Skin of body (tissue), 2 donors: ENCODE data around the gene AAGAB. TPM values are rescaled to one million over a fixed set of nuclear protein-coding genes. Genes with fewer than 3 reads are reported as not detected.
A peak's percentile ranks its signal among the peaks of the same experiment; 100 is the strongest.

ENCODE experiments used
- DNase-seq: peaks from one replicate; lab custom pipeline; 2025; lab: John Stamatoyannopoulos, UW
- total RNA-seq: library from RNA; depleted of rRNA; stranded (reverse); fragments of >200 nt; gene quantifications from one replicate; pipeline ENCODE4 v1.2.3, GENCODE V29; 2014

Gene AAGAB
- total RNA-seq, 1 donor from 2014 or later, result 19.4 TPM

DNA sequence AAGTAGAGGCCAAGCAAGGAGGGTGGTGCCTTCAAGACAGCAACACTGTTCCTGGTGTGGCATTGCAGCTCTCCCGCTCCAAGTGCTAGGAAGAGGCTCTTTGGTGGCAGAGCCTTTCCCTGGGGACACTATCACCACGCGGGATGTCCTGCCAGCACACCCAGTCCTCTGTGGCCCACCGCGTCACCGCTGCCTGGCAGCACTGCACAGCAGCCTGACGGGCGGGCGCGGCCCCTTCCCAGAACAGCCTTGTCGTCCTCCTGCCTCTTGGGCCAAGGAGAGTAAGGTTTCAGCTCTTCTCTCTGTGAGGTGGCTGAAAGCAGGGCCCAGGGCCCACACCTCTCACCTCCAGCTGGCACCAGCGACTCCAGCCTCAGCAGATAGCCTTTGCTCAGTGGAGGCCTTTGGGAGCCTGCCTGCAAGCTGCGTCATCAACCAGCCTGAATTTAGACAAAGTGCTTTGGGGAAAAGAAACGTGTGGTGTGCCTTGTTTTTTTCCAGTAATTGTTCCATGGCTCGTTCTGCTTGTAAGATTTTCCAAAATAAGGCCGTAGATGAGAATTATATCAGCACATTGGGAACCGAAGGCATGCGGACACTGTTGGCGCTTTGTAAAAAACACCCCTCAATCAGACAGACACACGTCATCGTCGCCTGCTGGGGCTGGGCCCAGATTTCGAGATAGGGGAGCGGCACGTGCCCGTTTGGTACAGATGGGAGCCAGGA is 65.0 kb downstream of the AAGAB start:
- peak; percentile 94 for DNase-seq

DNA sequence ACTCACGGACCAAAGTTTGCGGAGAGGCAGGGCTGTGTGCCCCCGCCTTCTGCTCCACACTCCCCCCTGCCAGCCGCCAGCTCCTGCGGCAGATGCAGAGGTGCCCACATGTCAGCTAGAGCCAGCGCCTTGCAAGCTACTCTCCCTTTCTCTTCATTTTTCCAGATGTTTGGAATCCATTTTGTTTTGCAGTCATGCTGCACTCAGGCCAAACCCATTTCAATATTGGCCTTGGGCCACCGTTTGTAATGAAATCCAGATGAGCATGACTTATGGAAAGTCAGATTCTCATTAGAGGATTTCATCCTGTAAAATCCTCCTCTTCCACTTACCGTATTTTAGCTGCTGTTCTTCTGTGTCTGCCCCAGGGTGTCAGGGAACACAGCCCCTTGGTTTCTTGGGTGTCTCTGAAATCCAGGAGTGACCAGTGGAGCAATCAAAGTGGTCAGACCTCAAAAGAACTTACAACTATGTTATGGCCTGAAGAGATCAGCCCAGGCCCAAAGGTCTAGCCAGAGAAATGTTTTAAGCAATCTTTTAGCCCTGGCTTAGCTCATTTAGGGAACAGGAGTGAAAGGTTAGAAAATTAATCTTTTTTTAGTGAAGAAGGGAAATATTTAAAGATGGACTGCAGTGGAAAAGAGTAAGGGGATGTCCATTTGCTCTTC is 65.8 kb downstream of the AAGAB start:
- DNase-seq, result peak; percentile 96

GRCh38 chr15:67187351-67187854 is 67.1 kb downstream of the AAGAB start:
- no peak for DNase-seq

DNA sequence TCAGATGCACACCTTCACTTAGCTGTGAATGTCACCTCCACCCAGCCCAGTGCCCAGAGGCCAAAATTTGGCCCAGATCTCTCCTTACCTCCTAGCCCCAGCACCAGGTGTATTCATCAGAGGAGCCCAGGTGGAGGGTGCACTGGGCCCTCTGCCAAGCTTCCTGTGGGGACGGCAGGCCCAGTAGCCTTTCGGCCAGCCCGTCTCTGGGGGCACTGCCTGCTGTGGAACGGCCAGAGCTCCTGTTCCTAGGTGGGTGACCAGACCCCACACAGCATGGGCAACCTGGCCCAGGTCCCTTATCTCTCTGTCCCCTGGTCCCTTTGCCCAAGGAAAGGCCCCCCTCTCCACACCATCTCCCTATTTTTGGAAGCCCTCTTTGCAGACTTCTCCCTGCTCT is 67.8 kb downstream of the AAGAB start:
- no peak for DNase-seq

GRCh38 chr15:67186226-67186649 is 68.2 kb downstream of the AAGAB start:
- DNase-seq, result no peak

DNA sequence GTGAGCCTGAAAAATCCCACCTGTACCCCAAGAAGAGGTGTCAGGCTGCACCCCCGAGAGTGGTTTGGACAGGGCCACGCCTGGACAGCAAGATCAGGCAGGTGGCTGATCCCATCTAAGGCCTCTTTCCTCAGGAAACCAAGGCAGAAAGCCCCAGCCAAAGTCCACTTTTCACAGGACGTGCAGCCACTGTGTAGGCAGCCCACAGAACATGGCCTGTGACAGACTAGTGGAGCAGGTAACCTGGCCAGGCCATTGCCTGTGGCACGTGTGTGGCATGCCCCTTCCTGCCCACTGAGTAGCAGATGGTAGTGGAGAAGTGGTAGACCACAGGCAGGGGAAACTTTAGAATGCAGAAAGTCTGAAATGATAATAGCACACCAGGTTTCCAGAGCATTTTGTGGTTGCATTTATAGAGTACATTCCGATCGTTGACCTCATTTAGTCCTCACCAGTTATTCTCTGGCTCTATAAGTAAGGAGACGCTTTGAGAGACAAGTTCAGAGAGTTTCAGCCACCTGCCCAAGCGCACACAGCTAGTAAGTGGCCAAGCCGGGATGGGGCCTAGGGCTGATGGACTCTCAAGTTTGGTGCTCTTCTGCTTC is 68.7 kb downstream of the AAGAB start:
- DNase-seq, result no peak

- DNase-seq, result no peak
Observed at GRCh38 chr15:67185051-67185450, 69.4 kb downstream of the AAGAB start.

- no peak for DNase-seq
Observed at GRCh38 chr15:67184208-67184925, 70.1 kb downstream of the AAGAB start.

GRCh38 chr15:67183443-67184169 is 70.9 kb downstream of the AAGAB start:
- peak; percentile 54 for DNase-seq

DNA sequence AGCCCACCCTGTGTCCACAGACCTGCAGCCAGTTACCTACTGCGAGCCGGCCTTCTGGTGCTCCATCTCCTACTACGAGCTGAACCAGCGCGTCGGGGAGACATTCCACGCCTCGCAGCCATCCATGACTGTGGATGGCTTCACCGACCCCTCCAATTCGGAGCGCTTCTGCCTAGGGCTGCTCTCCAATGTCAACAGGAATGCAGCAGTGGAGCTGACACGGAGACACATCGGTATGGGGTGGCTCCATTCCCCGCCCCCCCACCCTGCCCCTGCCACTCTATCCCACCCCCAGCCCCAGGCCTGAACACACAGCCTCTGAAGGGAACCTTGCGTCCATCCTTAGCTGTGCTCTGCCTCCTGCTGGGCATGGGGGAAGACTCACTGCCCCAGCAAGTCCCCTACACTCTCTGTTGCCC is 73.2 kb downstream of the AAGAB start:
- no peak for DNase-seq

GRCh38 chr15:67180514-67181191 is 73.8 kb downstream of the AAGAB start:
- no peak for DNase-seq

DNA sequence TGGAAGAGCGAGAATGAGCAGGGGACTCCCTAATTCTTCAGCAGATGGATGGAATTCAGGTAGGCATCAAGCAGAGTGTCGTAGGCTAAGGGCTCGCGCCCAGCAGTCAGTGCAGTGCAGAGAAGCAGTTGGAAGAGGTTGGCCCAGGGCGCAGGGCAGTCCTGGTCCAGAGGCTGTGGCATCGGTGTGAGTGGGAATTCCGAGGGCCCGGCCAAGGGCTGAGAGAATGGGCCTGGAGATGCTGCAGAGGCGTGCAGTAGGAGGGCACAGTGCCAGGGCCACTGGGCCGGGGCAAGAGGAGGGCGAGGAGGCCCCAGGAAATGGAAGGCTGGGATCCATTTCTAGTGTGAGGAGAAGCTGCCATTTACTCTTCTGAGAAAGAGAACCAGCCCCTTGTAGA is 74.4 kb downstream of the AAGAB start:
- no peak for DNase-seq

GRCh38 chr15:67179411-67179995 is 75.0 kb downstream of the AAGAB start:
- no peak for DNase-seq

DNA sequence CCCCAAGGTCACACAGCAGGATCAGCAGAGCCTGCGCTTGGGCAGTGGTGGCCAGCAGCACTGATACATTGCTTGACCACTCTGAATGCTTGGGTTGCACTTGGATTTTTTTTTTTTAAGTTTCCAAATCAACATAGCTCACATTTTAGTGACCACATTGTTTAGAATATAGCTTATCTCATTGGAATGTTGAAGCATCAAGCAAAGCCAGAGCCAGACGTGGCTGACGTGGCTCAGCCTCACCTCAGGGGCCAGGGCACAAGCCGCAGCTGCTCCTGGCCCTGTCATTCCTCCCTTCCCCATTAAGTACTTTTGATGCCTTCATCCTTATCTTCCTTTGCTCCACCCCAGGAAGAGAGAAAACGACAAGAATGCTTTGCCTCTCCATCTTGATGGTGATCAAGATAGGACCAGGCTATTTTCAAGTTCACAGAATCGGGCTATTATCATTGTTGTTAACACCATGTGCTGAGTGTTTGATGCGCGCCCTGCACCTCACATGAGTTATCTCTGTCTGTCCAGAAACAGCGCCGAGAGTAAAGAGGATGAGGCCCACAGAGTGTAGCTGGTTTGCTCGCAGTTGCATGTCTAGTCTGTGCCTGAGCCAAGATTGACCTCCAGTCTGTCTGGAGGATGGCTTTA is 75.8 kb downstream of the AAGAB start:
- peak; percentile 20 for DNase-seq

GRCh38 chr15:67177752-67178151 is 76.7 kb downstream of the AAGAB start:
- no peak for DNase-seq

DNA sequence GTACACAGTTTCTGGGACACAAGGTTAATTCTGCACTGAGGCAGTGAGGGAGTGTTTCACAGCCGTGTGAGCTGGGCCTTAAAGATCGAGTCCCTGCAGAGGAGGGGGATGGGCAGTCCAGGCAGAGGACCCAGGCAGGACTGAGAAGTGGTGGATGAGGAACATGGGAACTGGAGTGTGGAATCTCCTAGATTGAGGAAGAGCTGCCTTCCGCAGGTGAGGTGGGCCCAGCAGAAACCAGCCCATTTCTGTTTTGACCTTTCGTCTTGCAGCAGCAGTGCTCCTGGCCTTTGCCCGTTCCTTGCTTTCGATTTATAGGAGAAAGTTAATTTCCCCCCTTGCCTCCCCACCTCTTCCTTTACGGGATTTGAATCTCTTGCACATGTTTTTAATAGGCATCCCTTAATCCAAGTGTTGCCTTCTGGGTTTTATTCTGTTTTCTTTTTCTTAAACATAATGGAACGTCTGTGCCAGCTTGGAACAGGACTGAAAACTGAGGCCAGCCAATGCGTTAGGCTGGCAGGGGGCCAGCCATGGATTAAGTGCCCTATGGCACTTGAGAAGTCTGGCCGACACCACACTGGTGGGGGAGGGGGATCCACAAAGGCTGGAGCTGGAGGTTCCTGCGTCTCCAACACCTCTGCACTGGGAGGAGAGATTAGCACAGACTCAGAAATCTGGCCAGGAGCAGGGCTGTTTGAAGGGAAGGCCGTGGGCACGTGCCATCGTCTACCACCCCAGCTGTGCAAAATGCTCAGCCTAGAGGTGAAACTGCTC is 78.1 kb downstream of the AAGAB start:
- no peak for DNase-seq

DNA sequence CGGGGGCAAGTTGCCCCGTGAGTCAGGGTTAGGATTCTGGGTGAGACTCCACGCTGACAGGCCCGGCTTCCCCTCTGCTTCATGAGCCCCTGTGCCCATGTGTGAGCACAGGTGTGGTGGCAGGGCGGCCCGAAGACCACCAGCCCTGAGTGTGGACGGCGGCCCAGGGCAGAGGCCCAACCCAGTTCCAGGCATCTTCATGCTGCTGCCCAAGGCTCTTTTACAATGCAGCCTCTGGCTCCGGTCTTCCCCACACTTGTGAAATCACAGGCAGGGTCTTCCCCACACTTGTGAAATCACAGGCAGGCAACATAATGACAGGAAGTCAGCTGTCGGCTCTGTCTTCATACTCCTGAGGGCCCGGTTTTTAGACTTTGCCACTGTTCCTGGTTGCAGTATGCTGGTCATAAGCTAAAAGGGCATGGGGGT is 78.8 kb downstream of the AAGAB start:
- no peak for DNase-seq

DNA sequence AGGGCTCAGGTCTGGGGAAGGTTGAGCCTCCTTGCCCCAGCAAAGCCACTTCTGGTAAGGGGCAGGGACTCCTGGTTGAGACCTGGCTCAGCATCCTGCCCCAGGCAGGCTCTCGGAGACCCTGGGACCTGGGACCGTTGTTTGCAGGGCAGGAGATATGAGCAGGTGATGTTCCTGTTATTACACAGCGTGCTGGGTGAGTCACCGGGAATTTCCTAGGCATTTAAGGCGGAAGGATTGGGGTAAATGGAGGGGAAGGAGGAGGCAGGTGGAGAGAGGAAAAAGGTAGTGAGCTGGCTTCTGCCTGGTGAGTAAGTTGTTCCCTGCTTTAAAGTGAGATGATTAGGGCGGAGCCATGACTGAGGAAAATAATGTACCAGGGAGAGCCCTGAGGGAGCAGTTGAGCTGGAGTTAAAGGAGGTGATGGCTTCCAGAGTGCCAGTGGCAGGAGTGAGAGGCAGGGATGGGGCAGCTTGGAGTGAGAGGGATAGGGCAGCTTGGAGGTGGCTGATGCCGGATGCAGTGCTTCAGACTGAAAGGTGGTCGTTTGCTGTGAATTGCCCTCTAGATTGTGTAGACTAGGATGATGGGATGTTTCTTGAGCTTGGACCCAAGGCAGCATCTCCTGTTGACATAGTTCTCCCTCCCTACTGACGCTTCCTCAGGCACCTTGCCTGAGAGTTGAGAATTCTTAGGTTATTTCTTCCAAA is 79.4 kb downstream of the AAGAB start:
- no peak for DNase-seq
